Measurements from ENCODE around the gene GABBR2. TPM values are rescaled to one million over a fixed set of nuclear protein-coding genes. Genes with fewer than 3 reads are reported as not detected.

GABBR2 gene
- total RNA-seq, 2 experiments from 2014 or later: not detected

GRCh38 chr9:98318041-98318790, 390.5 kb downstream of the GABBR2 start:
- H3K27ac ChIP-seq (ENCODE audit: low read depth in 1 of 2, low read length in 2 of 2): no peak overlapping the region
- intact Hi-C loops (cut with DNase I, micrococcal nuclease): loop anchor here in 1 of 2 experiments (5.0 kb wide), 1 partner anchor 459 kb away; no protein-coding TSS in a partner anchor
- no peaks in the 10 kb centered on the region for H3K4me1 ChIP-seq (ENCODE audit: insufficient read depth, low read length)
- Mint-ChIP-seq H3K4me3 (no peak overlapping the region), H3K27me3 (no peaks in the 10 kb centered on the region), H3K27ac (no peak overlapping the region), H3K9me3 (no peaks in the 10 kb centered on the region), H3K36me3 (ENCODE audit: low read depth) (no peaks in the 10 kb centered on the region), H3K4me1 (ENCODE audit: low read depth) (no peaks in the 10 kb centered on the region)
- no peaks in the 10 kb centered on the region for H3K9me3 ChIP-seq (ENCODE audit: control insufficient read depth in 1 of 2, insufficient read depth in 1 of 2, low read length in 2 of 2)
- ATAC-seq (ENCODE audit: poor library complexity) (no peak), DNase-seq (no peak)
- H3K4me3 ChIP-seq (ENCODE audit: low read length): no peak overlapping the region
- POLR2A ChIA-PET: no interaction called here
- CTCF ChIA-PET: no interaction called here
- TF ChIP-seq CTCF (IDR thresholded peaks at IDR 0.05): no peak
- H3K36me3 ChIP-seq (ENCODE audit: insufficient read depth, low read length): no peaks in the 10 kb centered on the region
- no peaks in the 10 kb centered on the region for H3K27me3 ChIP-seq (ENCODE audit: control insufficient read depth in 1 of 2, insufficient read depth in 2 of 2, low read length in 2 of 2)

GRCh38 chr9:98317134-98317857, 391.4 kb downstream of the GABBR2 start:
- ATAC-seq (ENCODE audit: poor library complexity): no peak
- H3K9me3 Mint-ChIP-seq: no peaks in the 10 kb centered on the region
- H3K36me3 ChIP-seq (ENCODE audit: insufficient read depth, low read length): no peaks in the 10 kb centered on the region
- H3K27ac Mint-ChIP-seq: no peak overlapping the region
- no peaks in the 10 kb centered on the region for H3K36me3 Mint-ChIP-seq (ENCODE audit: low read depth)
- TF ChIP-seq CTCF (IDR thresholded peaks at IDR 0.05): no peak
- intact Hi-C loops (cut with DNase I, micrococcal nuclease): loop anchor here in 1 of 2 experiments (2.0 to 5.0 kb wide), 2 partner anchors 460 to 474 kb away; no protein-coding TSS in a partner anchor
- H3K4me3 ChIP-seq (ENCODE audit: low read length): no peak overlapping the region
- no peaks in the 10 kb centered on the region for H3K27me3 Mint-ChIP-seq
- no peaks in the 10 kb centered on the region for H3K27me3 ChIP-seq (ENCODE audit: control insufficient read depth in 1 of 2, insufficient read depth in 2 of 2, low read length in 2 of 2)
- no peak overlapping the region for H3K4me3 Mint-ChIP-seq
- no peaks in the 10 kb centered on the region for H3K4me1 ChIP-seq (ENCODE audit: insufficient read depth, low read length)
- POLR2A ChIA-PET: no interaction called here
- H3K9me3 ChIP-seq (ENCODE audit: control insufficient read depth in 1 of 2, insufficient read depth in 1 of 2, low read length in 2 of 2): no peaks in the 10 kb centered on the region
- no peaks in the 10 kb centered on the region for H3K4me1 Mint-ChIP-seq (ENCODE audit: low read depth)
- no peak for DNase-seq
- no peak overlapping the region for H3K27ac ChIP-seq (ENCODE audit: low read depth in 1 of 2, low read length in 2 of 2)
- CTCF ChIA-PET: interaction anchor here (0.5 kb wide), 1 partner anchor 14 kb away, joined by 6 read pairs; no protein-coding TSS in a partner anchor

- H3K27ac Mint-ChIP-seq: no peak overlapping the region
- ChIA-PET POLR2A (no interaction called here), CTCF (no interaction called here)
- intact Hi-C loops (cut with DNase I, micrococcal nuclease): loop anchor here in 1 of 2 experiments (2.0 to 5.0 kb wide), 2 partner anchors 461 to 474 kb away; no protein-coding TSS in a partner anchor
- no peak overlapping the region for H3K27ac ChIP-seq (ENCODE audit: low read depth in 1 of 2, low read length in 2 of 2)
- H3K4me1 ChIP-seq (ENCODE audit: insufficient read depth, low read length): no peaks in the 10 kb centered on the region
- H3K36me3 Mint-ChIP-seq (ENCODE audit: low read depth): no peaks in the 10 kb centered on the region
- no peaks in the 10 kb centered on the region for H3K4me1 Mint-ChIP-seq (ENCODE audit: low read depth)
- no peaks in the 10 kb centered on the region for H3K27me3 ChIP-seq (ENCODE audit: control insufficient read depth in 1 of 2, insufficient read depth in 2 of 2, low read length in 2 of 2)
- H3K9me3 ChIP-seq (ENCODE audit: control insufficient read depth in 1 of 2, insufficient read depth in 1 of 2, low read length in 2 of 2): no peaks in the 10 kb centered on the region
- no peaks in the 10 kb centered on the region for H3K27me3 Mint-ChIP-seq
- no peaks in the 10 kb centered on the region for H3K9me3 Mint-ChIP-seq
- ATAC-seq (ENCODE audit: poor library complexity) (no peak), DNase-seq (no peak)
- no peak overlapping the region for H3K4me3 Mint-ChIP-seq
- no peaks in the 10 kb centered on the region for H3K36me3 ChIP-seq (ENCODE audit: insufficient read depth, low read length)
- no peak overlapping the region for H3K4me3 ChIP-seq (ENCODE audit: low read length)
- no peak for TF ChIP-seq CTCF (IDR thresholded peaks at IDR 0.05)
Observed at GRCh38 chr9:98316445-98317133, 392.1 kb downstream of the GABBR2 start.

All from CD4-positive, alpha-beta T cell (primary cell).